ENCODE data around the gene RIOX2.
A peak's percentile ranks its signal among the peaks of the same experiment; 100 is the strongest.
"Not testable (repeated sequence)": the region's sequence is repeated elsewhere in the genome, so short reads cannot be mapped to it uniquely, and the experiment has no call there.

RIOX2 gene

DNA sequence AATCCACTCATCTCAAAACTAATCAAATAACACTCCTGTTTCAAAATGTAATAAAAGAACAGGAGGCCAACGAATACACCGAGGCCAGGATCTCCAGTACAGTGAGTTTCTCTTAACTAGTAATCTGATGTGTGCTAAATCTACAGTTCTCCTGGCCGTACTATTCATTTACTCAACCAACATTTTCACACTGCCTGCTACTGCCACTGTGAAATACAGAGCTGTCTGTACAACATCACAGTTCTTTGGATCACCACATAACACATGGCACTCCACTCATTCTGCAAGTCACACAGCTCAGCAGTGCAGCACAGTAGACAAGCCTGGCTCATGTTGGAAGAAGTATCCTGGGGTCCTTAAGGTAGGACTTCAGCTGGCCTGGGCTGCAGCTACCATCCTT is 21.9 kb downstream of the RIOX2 start:
- DNase-seq = no peak

DNA sequence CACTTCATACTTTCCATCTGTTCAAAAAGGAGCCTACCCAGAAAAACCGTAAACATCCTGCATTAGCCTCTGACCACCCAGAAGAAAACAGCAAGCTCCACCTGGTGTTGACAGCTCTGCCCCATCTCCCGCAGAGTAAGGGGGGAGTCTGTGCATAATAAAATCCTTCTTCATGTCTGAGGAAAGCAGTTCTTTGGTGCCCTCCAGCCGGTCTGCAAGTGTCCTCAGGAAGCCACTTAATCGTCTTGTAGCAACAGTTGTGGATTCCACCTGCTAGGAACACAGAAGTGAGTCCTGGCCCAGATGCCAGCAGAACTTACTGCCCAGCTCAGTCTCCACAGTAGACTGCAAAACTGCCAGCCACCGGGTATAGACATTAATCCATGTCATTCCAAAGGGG is 22.5 kb downstream of the RIOX2 start:
- DNase-seq = no peak

DNA sequence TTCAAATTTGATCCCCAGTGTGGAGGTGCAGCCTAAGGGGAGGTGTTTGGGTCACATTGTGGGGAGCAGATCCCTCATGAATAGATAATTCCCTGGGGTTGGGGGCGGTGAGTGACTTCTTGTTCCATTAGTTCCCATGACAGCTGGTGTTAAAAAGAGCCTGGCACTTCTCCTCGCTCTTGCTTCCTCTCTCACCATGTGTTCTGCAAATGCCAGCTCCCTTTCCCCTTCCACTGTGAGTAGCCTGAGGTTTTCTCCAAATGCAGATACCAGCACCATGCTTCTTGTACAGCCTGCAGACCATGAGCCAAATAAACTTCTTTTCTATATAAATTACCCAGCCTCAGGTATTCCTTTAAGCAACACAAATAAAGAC is 23.1 kb downstream of the RIOX2 start:
- DNase-seq = no peak

DNA sequence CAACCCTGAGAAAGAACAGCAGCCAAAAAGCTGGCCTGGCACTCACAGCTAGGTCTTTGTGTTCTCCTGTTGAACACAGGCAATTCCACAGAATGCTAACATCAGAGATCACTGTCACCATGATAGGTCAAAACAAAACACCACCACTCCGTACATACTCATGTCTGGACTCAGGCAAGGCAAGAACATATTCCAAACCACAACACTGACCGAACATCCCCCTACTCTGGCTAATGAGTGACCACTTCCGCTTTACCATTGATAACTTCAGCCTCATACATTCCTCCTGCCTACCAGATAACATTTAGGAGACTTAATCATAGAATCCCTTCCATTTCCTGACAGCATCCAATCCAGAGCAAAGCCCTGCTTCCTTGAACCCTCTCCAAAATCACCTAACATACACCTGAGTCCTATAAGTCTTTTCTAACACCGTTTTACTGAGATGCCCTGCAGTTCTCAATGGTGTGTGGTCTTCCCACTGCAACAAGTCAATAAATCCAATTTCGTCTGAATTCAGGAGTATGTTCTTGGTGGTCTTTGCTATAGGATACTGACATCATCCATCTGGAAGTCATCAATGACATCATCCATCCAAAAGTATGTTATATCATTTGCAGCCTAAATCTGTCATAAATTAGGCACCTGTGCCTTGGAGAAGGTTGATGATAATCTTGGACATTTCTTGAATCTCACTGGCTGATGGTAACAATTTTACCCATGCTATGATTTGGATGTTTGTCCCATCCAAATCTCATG is 23.7 kb downstream of the RIOX2 start:
- no peak for DNase-seq

DNA sequence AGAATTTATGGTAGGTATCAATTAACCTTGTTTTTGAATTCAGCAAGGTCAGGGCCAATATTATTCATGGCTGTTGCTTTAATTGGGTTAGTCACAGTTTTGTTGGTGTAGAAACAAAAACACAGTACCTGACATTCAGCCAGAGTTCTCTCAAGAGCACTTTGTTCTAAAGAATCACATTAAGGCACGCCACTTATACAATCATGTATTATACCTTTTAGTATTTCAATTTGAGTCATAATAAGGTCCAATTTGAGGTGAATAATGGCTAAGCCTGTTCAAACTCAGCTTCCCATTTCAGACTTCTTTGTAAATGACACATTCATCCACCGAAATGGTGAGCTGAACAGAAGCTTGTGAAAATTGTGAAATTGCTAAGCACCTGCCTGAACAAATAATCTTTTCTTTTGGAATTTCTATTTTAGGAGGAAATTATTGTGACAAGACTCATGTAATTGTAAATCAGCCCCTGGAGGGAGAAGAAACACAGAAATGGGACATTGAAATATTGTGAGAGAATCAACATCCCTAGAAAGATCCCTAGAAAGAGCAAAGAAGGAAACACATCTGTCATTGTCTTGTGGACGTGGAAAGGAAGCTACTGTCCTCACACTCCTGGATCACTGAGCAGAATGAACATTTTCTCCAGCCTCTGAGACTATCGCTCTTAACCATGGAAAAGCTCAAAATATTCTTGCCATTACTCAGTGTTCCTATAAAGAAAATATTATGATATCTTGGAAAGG is 29.3 kb downstream of the RIOX2 start:
- DNase-seq = no peak

DNA sequence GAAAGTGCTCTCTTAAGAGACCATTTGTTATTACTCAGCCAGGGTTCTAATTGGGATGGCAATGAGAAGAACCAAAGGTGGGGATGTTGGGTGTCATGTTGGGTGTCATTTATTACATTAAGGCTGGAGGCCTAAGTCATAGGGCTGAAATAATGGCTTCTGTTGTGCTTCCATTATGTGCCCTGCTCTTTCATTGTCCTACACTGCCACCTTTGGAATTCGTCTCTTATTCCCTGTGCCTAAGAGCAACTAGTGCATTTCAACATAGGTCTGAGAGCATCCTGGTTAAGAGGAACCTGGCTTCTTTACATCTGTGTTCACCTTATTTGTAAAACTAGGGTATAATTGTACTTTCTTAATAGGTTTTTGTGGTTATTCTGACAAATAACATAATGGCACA is 32.2 kb downstream of the RIOX2 start:
- no peak for DNase-seq

DNA sequence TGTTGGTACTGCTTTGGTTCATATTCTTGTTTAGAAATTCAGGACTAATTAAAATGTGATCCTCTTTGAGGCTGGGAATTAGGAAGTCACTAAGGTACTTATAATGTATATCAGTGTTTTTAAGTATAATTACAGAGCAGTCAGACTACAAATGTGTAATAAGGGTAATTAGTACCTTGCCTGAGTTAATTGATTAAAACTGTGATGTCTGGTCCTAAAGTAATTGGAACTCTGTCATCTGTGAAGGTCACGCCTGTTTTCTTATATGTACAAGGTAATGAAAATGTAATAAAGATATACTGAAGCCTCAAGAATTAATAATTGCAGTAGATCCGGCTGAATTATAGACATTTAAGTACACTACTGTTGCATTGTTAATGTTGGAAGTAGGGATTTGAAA is 32.8 kb downstream of the RIOX2 start:
- no peak for DNase-seq

DNA sequence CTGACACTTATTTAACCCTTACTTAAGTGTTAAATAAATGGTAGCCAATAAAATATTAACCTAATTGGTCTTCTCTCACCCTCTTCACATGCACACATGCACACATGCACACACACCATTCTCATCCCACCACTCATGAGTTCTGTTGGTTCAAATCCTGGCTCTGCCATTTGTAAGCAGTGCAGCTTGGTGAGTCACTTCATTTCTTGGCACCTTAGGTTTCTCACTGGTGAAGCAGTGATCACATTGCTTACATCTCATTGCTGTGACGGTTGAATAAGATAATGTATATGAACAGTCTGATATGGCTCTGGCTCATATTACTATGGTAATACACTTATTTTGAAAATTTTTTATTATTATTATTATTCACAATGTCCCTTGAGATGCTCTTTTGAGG is 33.8 kb downstream of the RIOX2 start:
- DNase-seq = no peak

DNA sequence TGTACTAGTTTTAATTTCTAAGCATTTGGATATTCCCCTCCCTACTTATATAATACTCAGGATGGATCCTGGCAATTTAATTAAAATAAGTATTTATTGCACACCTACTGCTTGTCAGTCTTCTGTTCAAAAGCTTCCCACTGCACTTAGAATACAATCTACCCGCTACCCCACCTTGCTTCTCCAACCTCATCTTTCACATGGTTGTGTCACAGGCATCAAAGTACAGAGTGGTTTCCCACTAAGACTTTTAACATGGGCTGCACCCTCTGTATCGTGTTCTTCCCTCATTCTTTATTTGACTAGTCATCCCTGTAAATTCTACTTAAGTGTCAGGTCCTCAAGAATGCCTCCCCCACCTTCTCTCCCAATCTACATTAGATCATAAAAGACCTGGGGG is 35.0 kb downstream of the RIOX2 start:
- DNase-seq = no peak

DNA sequence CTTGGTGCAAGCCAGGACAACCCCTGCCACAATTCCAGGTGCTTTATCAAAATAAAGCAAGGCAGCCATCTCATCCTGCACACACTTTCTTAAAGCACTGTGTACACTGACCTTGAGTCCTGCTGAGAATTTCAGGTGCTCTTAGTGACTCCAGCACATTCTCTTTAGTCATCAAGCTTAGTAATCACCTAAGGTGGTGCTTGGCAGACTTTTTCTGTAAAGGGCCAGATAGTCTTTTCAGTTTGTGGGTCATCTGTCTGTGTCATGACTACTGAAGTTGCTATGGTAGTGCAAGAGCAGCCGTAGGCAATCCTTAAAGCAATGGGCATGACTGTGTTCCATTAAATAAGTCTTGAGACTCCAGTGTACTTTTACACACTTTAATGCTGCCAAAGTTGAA is 36.4 kb downstream of the RIOX2 start:
- no peak for DNase-seq

DNA sequence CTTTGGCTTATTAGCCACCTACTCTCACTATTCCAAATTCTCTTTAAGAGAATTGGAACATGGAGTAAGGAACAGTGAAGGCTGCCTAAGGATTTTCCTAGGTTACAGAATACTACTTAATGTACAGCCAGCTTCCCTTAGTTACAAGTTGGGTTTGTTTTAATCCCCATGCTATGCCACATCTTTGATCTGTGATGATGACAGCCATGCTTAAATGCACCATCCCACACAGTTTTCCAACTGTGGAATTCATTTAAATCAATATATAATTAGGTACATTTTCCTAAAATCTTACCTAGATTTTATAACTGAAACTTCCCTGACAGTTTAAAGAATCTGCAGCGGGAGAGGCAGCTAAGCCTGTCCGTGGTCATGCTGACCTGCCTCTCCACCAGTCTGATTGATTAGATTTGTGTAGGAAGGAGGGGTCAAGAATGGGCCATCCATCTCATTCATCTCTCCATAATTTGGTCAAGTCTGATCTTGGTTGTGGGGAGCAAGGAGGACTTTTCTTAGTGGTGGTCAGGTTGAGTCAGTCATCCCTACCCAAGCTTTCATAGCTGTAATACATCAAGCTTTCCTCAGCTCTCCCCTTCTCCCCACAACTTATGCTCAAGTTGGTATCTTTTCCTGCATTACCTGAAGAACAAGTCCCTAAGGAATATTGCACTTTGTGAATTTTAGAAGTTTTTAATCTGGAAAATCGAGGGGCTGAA is 37.1 kb downstream of the RIOX2 start:
- DNase-seq = no peak

DNA sequence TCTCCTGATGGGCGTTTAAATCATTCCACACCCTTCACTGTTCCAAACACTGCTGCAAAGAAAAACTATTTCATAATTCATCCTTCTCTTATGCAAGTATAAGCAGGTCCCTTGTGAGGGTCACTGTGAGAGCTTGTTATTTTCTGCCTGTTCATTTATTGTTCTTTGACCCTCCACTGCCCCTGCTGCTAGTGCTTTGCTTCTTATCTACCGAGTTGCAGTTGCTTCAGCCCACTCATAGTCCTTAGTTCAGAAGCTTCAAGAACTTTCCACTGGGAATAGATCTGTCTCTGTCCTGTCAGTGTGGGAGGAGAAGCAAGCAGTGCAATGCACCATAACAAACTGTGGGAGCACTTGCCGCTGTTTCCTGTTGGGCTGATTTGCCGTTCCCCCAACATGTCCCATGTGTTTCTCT is 39.8 kb downstream of the RIOX2 start:
- DNase-seq = no peak

DNA sequence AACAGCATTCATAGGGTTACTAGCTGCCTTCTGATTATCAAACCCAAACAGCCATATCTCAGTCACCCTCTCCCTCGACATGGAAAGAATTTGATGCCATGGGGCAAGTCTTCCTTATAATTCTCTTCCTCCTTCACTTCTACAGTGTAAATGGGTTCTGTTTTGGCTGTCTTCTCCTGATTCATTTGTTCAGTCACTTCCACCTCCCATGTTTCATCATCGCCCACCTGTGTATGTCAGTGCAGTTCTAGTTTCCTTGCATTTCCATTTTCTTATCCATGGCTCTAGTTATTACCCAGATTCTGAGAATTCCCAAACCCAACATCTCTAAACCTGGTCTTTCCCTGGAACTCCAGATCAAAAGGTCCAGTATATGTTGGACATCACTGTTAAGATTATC is 41.0 kb downstream of the RIOX2 start:
- DNase-seq = no peak

DNA sequence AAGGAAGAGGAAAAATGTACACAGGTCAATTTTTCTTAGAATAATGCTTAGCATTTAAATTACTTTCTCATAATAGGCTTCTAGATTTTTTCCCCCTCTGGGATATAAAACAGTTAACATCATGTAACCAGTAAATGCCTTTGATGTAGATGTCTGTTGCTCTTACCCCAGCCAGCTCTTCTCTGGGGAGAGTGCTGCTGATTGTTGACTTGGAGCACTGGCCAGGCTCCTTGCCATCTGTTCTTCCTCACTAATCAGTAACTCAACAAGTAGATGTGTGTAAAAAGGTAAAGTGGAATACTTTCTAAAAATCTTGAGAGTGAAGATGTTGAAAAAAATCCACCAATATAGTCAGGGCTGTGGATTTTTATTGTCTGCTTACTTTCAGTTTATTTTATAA is 42.2 kb downstream of the RIOX2 start:
- DNase-seq = no peak

DNA sequence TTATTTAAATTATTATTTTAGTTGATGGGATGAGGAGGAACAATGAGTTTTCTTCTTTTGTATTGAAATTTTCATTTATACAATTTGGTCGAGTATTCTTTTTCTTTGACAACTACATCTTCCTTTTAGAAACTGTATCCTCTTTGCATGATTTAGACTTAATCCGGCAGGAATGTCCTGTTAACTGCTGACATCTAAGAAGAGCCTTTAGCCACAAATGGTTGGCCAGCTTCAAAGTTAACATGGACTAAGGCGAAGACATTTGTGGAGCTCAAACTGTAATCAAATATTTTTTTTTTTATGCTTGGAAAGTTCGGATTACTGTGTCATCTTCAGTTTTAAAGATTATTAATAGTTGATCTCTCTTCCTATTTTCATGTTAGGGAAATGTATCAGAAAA is 43.2 kb downstream of the RIOX2 start:
- no peak for DNase-seq

DNA sequence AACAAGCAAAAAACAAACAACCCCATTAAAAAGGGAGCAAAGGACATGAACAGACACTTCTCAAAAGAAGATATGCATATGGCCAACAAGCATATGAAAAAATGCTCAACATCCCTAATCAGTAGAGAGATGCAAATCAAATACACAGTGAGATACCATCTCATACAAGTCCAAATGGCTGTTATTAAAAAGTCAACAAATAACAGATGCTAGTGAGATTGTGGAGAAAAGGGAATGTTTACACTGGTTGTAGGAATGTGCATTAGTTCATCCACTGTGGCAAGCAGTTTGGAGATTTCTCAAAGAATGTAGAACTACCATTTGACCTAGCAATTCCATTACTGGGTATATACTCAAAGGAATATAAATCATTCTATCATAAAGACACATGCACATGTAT is 44.5 kb downstream of the RIOX2 start:
- no peak for DNase-seq

DNA sequence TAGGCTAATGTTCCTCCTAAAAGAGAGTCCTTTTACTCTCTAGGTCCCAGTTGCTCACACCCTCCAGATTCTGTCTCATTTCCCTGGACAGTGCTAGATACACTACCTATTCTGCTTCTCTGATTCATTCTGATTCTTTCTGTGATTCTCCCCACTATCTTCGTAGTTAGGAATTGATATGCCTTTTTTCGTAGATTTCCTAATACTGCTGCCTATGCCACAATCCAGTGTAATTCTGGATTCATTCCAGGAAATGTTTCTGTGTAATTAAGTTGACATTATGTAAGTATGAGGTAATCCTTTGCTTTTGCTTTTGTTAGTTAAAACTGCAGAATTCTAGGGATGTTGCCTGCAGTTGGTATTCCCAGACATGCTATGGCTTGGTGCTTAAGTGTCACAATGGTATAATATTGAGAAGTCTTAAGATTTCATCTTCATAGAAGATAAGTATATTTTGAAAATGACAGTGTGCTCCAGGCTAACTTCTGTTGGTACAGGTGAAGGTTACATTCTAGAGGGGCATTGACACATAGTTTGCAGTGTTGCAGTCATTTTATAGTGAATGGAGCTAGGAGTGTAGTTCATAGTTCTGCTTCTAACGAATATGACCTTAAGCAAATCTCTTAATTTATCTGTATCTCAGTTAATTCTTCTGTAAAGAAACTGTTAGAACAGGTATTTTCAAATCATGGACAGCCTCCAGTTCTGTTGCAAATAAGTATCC is 54.3 kb downstream of the RIOX2 start:
- no peak for DNase-seq

DNA sequence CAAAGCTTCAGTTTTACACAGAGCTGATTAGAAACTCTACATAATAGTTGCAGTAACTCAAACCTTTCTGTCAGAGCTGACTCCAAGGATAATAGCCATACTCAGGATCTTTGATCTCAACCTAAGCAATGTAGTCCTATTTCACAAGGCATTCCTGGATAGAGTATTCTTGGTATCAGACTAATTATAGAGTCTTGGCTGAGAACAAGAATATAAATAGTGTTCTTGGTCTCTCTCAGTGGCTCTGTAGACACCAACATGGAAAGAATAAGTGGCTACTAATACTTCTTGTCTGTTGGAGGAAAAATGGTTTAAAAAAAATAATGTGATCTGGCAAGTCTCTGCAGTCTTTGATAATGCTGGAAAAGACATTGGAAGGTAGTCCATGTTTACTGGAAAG is 55.7 kb downstream of the RIOX2 start:
- no peak for DNase-seq

DNA sequence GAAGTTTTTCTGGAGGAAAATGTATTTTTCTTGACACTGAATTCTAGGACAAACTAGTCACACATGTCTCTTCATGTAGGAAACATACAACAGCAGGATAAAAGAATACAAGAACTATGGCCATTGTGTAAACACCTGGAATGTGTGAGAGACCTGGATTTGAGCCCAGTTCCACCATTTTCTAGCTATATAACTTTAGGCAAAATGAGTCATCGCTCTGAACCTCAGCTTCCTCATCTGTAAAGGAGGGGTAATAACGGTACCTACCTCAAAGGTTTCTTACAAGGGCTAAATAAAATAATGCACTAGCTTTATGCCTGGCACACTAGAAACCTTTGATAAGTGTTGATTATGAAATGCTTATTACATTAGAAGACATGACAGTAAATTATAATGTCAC is 57.8 kb downstream of the RIOX2 start:
- DNase-seq = no peak

DNA sequence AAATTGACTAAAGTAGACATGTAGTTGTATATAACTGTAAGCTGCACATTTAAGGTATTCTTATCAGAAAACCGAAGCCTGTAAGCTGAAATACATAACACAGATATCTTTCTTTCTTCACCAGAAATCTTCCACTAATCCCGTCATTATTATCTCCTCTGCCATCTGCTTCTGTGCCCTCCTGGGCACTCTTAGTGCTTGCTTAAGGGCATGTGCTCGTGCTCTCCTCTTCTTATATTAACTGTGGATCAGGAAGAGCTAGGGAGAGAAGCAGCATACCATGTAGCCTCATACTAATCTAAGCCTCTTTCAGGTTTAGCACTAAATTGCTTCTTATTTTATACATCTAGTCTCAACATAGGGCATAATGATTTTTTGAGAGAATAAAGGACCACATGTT is 60.8 kb downstream of the RIOX2 start:
- no peak for DNase-seq

DNA sequence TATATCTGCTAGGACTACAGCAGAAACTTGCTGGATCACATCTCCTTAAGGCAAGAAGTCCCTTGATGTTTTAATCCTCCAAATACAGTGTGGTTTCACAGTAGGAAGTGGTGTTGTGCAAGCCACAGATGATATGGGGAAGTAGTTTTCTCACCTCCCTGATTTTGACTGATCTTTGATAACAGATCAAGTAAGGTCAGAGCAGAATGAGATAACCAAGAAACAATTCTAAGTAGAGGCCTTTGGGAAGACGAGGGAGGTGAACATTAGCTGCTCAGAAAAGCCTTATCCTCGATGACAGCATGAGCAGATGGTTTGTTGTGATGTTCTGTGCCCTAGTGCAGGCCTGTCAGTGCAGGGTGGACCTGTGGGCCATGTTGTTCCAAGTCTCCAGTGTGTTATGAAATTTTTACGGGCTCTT is 61.3 kb downstream of the RIOX2 start:
- no peak for DNase-seq

DNA sequence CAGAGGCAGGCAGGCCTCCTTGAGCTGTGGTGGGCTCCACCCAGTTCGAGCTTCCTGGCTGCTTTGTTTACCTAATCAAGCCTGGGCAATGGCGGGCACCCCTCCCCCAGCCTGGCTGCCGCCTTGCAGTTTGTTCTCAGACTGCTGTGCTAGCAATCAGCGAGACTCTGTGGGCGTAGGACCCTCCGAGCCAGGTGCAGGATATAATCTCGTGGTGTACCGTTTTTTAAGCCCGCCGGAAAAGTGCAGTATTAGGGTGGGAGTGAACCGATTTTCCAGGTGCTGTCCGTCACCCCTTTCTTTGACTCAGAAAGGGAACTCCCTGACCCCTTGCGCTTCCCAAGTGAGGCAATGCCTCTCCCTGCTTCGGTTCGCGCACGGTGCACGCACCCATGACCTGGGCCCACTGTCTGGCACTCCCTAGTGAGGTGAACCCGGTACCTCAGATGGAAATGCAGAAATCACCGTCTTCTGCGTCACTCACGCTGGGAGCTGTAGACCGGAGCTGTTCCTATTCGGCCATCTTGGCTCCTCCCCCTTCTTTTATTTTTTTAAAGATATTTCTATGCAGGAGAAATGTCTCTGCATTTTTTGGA is 61.9 kb downstream of the RIOX2 start:
- DNase-seq = peak; percentile 6

DNA sequence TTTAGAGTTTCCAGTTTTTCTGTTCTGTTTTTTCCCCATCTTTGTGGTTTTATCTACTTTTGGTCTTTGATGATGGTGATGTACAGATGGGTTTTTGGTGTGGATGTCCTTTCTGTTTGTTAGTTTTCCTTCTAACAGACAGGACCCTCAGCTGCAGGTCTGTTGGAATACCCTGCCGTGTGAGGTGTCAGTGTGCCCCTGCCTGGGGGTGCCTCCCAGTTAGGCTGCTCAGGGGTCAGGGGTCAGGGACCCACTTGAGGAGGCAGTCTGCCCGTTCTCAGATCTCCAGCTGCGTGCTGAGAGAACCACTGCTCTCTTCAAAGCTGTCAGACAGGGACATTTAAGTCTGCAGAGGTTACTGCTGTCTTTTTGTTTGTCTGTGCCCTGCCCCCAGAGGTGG is 62.4 kb downstream of the RIOX2 start:
- DNase-seq = not testable (repeated sequence)
